KMS-11 (cell line): ENCODE data around the gene AEBP1.

Experiments used
- H2AFZ ChIP-seq: fragments of 200-600 bp; sonication (generic); 2 replicates; pipeline ENCODE4 v1.6.1; 2016; ENCODE audit warnings: antibody characterized with exemption, mixed run types, low read depth
- H3K27ac ChIP-seq: fragments of 200-600 bp; sonication (generic); 2 replicates; pipeline ENCODE4 v1.6.1; 2016; ENCODE audit warnings: mild to moderate bottlenecking, mixed run types
- H3K27me3 ChIP-seq: fragments of 200-600 bp; sonication (generic); 2 replicates; pipeline ENCODE4 v1.6.1; 2017; ENCODE audit warnings: mild to moderate bottlenecking, low read depth, mixed run types, moderate library complexity; ENCODE audit not compliant: insufficient read depth
- H3K36me3 ChIP-seq: fragments of 200-600 bp; sonication (generic); 2 replicates; pipeline ENCODE4 v1.6.1; 2017; ENCODE audit warnings: mild to moderate bottlenecking, mixed run types; ENCODE audit not compliant: insufficient read depth
- H3K4me1 ChIP-seq: fragments of 200-600 bp; sonication (generic); 2 replicates; pipeline ENCODE4 v1.6.1; 2016; ENCODE audit warnings: mild to moderate bottlenecking, low read depth, mixed run types; ENCODE audit not compliant: poor library complexity, severe bottlenecking
- H3K4me2 ChIP-seq: fragments of 200-600 bp; sonication (generic); 2 replicates; pipeline ENCODE4 v1.7.0; 2016; ENCODE audit warnings: mild to moderate bottlenecking, mixed run types
- H3K4me3 ChIP-seq: fragments of 200-600 bp; sonication (generic); IDR thresholded peaks from 2 replicates; pipeline ENCODE4 v1.6.1; 2017; ENCODE audit warnings: low read depth, low read length, mixed read lengths; ENCODE audit not compliant: insufficient read depth
- H3K79me2 ChIP-seq: fragments of 200-600 bp; sonication (generic); 2 replicates; pipeline ENCODE4 v1.6.1; 2016; ENCODE audit warnings: low read depth, mixed run types; ENCODE audit not compliant: insufficient read depth
- H3K9ac ChIP-seq: fragments of 200-600 bp; sonication (generic); 2 replicates; pipeline ENCODE4 v1.6.1; 2016; ENCODE audit warnings: mild to moderate bottlenecking, mixed run types
- H4K20me1 ChIP-seq: fragments of 200-600 bp; sonication (generic); 2 replicates; pipeline ENCODE4 v1.6.1; 2016; ENCODE audit warnings: mild to moderate bottlenecking, mixed run types; ENCODE audit not compliant: insufficient read depth
- CTCF ChIP-seq: fragments of 200-600 bp; sonication (generic); conservative IDR thresholded peaks from 2 replicates; pipeline ENCODE4 v1.6.1; 2017; ENCODE audit warnings: low read depth, mild to moderate bottlenecking, antibody characterized with exemption, low read length, moderate library complexity, mixed read lengths

AEBP1 gene

GRCh38 chr7:44150966-44151941, 47.1 kb downstream of the AEBP1 start:
- no peak overlapping the region for H3K27ac ChIP-seq
- no peak for TF ChIP-seq CTCF
- no peaks in the 10 kb centered on the region for H3K36me3 ChIP-seq
- H3K4me2 ChIP-seq, result no peak overlapping the region
- no peaks in the 10 kb centered on the region for H3K4me1 ChIP-seq
- H3K79me2 ChIP-seq, result no peaks in the 10 kb centered on the region
- H4K20me1 ChIP-seq, result no peaks in the 10 kb centered on the region
- H3K27me3 ChIP-seq, result no peaks in the 10 kb centered on the region
- no peak overlapping the region for H3K9ac ChIP-seq
- no peak overlapping the region for H3K4me3 ChIP-seq
- no peak overlapping the region for H2AFZ ChIP-seq

GRCh38 chr7:44151956-44152355, 47.8 kb downstream of the AEBP1 start:
- no peak overlapping the region for H3K4me3 ChIP-seq
- no peaks in the 10 kb centered on the region for H3K79me2 ChIP-seq
- no peaks in the 10 kb centered on the region for H3K4me1 ChIP-seq
- H3K36me3 ChIP-seq, result no peaks in the 10 kb centered on the region
- H3K9ac ChIP-seq, result no peak overlapping the region
- H2AFZ ChIP-seq, result no peak overlapping the region
- no peak for TF ChIP-seq CTCF
- H3K27me3 ChIP-seq, result no peaks in the 10 kb centered on the region
- H3K4me2 ChIP-seq, result no peak overlapping the region
- no peaks in the 10 kb centered on the region for H4K20me1 ChIP-seq
- no peak overlapping the region for H3K27ac ChIP-seq

- Histone ChIP-seq H3K9ac (no peak overlapping the region), H3K4me3 (no peak overlapping the region), H3K36me3 (no peaks in the 10 kb centered on the region), H3K4me1 (no peaks in the 10 kb centered on the region), H3K4me2 (no peak overlapping the region), H2AFZ (no peak overlapping the region), H3K27ac (no peak overlapping the region), H3K27me3 (no peaks in the 10 kb centered on the region), H4K20me1 (no peaks in the 10 kb centered on the region), H3K79me2 (no peaks in the 10 kb centered on the region)
- no peak for TF ChIP-seq CTCF
Observed at GRCh38 chr7:44152971-44153947, 49.1 kb downstream of the AEBP1 start.

- no peak for TF ChIP-seq CTCF
- no peak overlapping the region for H2AFZ ChIP-seq
- H3K9ac ChIP-seq, result no peak overlapping the region
- H3K27me3 ChIP-seq, result no peaks in the 10 kb centered on the region
- no peaks in the 10 kb centered on the region for H3K36me3 ChIP-seq
- H3K27ac ChIP-seq, result no peak overlapping the region
- no peaks in the 10 kb centered on the region for H4K20me1 ChIP-seq
- H3K4me2 ChIP-seq, result no peak overlapping the region
- H3K4me1 ChIP-seq, result no peaks in the 10 kb centered on the region
- H3K79me2 ChIP-seq, result no peaks in the 10 kb centered on the region
- no peak overlapping the region for H3K4me3 ChIP-seq
Observed at GRCh38 chr7:44153948-44154335, 49.8 kb downstream of the AEBP1 start.
